Activated naive CD4-positive, alpha-beta T cell treated with Interleukin-2 at 50 U/mL for 16 hours (primary cell): ENCODE measurements around the gene WFDC11.
"Not testable (repeated sequence)": the region's sequence is repeated elsewhere in the genome, so short reads cannot be mapped to it uniquely, and the experiment has no call there.

ENCODE experiments used
- DNase-seq: peaks from one replicate; pipeline ENCODE4 v3.0.0-alpha.2; 2020

The WFDC11 gene

GRCh38 chr20:45670139-45670538 lies at the start of gene WFDC11:
WFDC11 (minus strand) TSS chr20:45670239; CDS start chr20:45650600, 19,639 bp downstream.
- DNase-seq, result no peak

GRCh38 chr20:45716141-45716688 lies 46.2 kb upstream of the WFDC11 start:
- DNase-seq, result not testable (repeated sequence)

GRCh38 chr20:45704969-45705637 lies 35.1 kb upstream of the WFDC11 start, which contains the start of gene WFDC10B:
WFDC10B (minus strand) TSS chr20:45705019; CDS start chr20:45685992, 19,027 bp downstream.
- no peak for DNase-seq

GRCh38 chr20:45701873-45702272 lies 31.8 kb upstream of the WFDC11 start, which contains the start of gene WFDC13:
WFDC13 (plus strand) TSS chr20:45702038; CDS start chr20:45702124, 86 bp downstream.
- no peak for DNase-seq

GRCh38 chr20:45701104-45701503 lies 31.1 kb upstream of the WFDC11 start:
- no peak for DNase-seq

GRCh38 chr20:45695496-45695895 lies 25.5 kb upstream of the WFDC11 start:
- no peak for DNase-seq

- DNase-seq, result not testable (repeated sequence)
Observed at GRCh38 chr20:45693346-45693745, 23.3 kb upstream of the WFDC11 start.

GRCh38 chr20:45685896-45686295 lies 15.9 kb upstream of the WFDC11 start:
- DNase-seq, result no peak

- DNase-seq, result no peak
Observed at GRCh38 chr20:45679650-45680049, 9.6 kb upstream of the WFDC11 start.

- no peak for DNase-seq
Observed at GRCh38 chr20:45672765-45673164, 2.7 kb upstream of the WFDC11 start.

- DNase-seq, result not testable (repeated sequence)
Observed at GRCh38 chr20:45657038-45657437, 13.0 kb downstream of the WFDC11 start.

GRCh38 chr20:45651726-45652125 lies 18.3 kb downstream of the WFDC11 start:
- DNase-seq, result not testable (repeated sequence)

- DNase-seq, result no peak
Observed at GRCh38 chr20:45649312-45649863, 20.7 kb downstream of the WFDC11 start.

- DNase-seq, result no peak
Observed at GRCh38 chr20:45647441-45648050, 22.5 kb downstream of the WFDC11 start.

GRCh38 chr20:45646875-45647274 lies 23.2 kb downstream of the WFDC11 start:
- DNase-seq, result no peak

- DNase-seq, result not testable (repeated sequence)
Observed at GRCh38 chr20:45645869-45646268, 24.2 kb downstream of the WFDC11 start.

GRCh38 chr20:45641076-45641475 lies 29.0 kb downstream of the WFDC11 start:
- not testable (repeated sequence) for DNase-seq

- no peak for DNase-seq
Observed at GRCh38 chr20:45639687-45640086, 30.4 kb downstream of the WFDC11 start.

- no peak for DNase-seq
Observed at GRCh38 chr20:45636513-45636912, 33.5 kb downstream of the WFDC11 start.

GRCh38 chr20:45631184-45631583 lies 38.9 kb downstream of the WFDC11 start, which contains the start of gene WFDC9:
WFDC9 (minus strand) TSS chr20:45631284; CDS start chr20:45610181, 21,103 bp downstream.
- no peak for DNase-seq

- DNase-seq, result no peak
Observed at GRCh38 chr20:45630371-45630770, 39.7 kb downstream of the WFDC11 start.

GRCh38 chr20:45629496-45630100 lies 40.4 kb downstream of the WFDC11 start, which contains the start of gene WFDC10A:
WFDC10A (plus strand) TSS chr20:45629739; CDS start chr20:45629814, 75 bp downstream.
- peak; percentile 4 for DNase-seq

- no peak for DNase-seq
Observed at GRCh38 chr20:45626540-45626939, 43.5 kb downstream of the WFDC11 start.
